DMS153 treated with DMSO at 0.1 percent for 48 hours (cell line): ENCODE data around the gene NOTCH3.

Experiments used
- DNase-seq: peaks from one replicate; lab custom pipeline; 2025; ENCODE audit not compliant: unreplicated experiment; lab: John Stamatoyannopoulos, UW

NOTCH3 gene

GRCh38 chr19:15196360-15197005 is 4.3 kb downstream of the NOTCH3 start:
- DNase-seq, result no peak

DNA sequence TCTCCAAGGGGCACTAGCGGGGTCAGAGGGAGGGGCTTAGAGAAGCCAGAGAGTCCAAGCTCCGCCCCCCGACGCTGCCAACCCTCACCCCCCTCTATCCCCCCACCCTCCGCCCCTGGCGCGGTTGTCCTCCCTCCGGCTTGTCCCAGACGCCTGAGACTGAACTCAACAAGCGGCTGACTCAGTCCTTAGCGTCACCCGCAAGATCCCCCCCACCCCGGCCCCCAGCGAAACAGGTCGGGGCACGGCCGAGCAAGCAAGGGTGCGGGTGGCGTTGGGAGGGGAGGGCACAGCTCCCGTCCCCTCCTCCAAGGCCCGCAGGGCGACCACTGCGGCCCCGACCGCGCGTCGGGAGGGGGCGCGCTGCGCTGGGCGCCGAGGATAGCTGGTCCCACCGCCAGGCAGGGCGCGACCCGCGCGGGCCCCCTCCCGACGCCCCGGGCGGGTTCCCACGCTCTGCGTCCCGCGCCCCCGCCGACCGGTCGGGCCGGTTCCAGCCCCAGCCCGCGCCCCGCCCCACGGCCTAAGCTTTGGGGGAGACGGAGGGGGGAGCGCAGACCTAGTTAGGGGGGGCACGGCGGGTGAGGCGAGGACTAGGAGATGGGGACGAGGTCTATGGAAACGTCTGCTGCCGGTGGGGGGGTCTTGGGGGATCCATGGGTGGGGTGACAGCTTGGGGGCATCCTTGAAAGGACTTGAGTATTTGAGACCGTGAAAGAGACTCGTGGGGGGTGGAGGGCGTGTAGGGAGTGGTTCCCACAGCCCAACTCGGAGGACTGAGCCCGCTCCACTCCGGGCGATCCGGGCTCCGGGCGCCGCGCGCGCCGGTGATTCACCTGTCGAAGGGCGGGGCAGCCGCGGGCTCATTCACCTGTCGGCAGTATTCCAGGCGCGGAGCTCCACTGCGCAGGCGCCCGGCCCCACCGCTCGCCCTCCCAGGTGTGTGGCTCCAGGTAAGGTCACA is 5.1 kb downstream of the NOTCH3 start:
- peak; percentile 83 for DNase-seq

GRCh38 chr19:15194938-15195337 is 5.9 kb downstream of the NOTCH3 start:
- no peak for DNase-seq

- no peak for DNase-seq
Measured at GRCh38 chr19:15191982-15192381, 8.8 kb downstream of the NOTCH3 start.

- no peak for DNase-seq
Measured at GRCh38 chr19:15191514-15191913, 9.3 kb downstream of the NOTCH3 start.

DNA sequence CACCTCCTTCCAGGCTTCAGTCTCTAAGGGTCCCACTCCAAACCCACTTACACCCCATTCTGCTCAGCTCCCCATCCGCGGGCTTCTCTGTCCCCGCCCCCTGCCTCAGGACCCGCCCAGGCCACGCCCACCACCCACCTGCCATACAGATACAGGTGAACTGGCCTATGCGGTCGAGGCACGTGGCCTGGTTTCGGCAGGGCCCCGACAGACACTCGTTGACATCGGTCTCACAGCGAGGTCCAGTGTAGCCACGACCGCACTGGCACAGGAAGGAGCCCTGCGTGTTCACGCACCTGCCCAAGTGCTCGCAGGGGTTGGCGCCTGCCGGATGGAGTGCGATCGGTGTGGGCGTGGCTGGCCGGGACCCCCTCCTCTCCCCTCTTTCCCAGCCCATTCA is 11.9 kb downstream of the NOTCH3 start:
- no peak for DNase-seq

DNA sequence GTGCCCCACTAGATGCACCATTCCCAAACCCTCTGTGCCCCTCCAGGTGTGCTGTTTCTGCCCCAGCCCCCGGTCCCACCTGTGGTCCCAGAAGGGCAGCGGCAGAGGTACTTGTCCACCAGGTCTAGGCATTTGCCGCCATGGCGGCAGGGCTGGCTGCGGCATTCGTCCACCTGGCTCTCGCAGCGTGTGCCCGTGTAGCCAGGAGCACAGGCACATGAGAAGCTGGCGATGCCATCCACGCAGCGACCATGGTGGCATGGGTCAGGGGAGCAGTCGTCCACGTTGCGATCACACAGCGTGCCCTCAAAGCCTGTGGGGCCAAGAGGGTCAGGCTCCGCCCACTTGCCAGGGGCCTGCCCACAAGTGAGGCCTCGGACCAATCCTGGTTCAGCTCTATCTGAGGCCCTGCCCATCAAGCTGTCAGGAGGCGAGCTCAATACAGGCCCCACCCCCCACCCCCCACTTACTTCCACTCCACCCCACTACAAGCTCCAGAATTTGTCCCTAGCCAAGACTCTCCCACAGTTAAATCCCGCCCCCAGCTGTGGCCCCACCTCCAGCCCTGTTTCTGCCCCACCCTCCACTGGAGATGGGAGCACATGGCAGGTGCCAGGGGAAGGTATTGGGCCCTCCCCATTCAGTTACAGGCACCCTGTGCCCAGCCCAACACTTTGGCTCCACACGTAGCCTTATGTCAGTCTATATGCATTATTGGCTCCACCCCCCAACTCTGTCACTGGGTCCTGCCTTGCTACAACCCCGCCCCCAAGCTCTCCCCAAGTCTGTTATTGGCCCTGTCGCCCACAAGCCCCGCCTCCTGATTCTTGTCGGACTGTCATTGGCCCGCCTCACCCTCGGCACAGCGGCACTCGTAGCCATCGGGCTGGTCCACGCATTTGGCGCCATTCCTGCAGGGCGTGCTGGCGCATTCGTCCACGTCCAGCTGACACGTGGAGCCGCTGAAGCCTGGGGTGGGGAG is 13.5 kb downstream of the NOTCH3 start:
- no peak for DNase-seq

- DNase-seq, result no peak
Measured at GRCh38 chr19:15185188-15185587, 15.6 kb downstream of the NOTCH3 start.

- DNase-seq, result no peak
Measured at GRCh38 chr19:15184776-15185175, 16.0 kb downstream of the NOTCH3 start.

DNA sequence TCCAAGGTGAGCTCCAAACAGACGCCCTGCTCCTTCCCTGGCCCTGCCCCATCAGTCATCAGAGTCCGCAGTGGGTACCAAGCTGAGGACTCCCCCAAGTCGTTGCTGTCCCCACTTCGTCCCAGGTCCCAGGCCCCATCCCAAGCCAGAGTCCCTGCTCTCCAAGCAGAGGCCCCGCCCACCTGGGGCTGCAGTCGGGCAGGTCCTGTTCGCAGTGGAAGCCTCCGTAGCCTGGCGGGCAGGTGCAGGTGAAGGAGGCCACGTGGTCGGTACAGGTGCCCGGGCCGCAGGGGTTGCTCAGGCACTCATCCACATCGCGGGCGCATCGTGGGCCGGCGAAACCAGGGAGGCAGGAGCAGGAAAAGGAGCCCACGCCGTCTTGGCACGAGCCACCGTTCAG is 19.4 kb downstream of the NOTCH3 start:
- DNase-seq, result peak; percentile 26

DNA sequence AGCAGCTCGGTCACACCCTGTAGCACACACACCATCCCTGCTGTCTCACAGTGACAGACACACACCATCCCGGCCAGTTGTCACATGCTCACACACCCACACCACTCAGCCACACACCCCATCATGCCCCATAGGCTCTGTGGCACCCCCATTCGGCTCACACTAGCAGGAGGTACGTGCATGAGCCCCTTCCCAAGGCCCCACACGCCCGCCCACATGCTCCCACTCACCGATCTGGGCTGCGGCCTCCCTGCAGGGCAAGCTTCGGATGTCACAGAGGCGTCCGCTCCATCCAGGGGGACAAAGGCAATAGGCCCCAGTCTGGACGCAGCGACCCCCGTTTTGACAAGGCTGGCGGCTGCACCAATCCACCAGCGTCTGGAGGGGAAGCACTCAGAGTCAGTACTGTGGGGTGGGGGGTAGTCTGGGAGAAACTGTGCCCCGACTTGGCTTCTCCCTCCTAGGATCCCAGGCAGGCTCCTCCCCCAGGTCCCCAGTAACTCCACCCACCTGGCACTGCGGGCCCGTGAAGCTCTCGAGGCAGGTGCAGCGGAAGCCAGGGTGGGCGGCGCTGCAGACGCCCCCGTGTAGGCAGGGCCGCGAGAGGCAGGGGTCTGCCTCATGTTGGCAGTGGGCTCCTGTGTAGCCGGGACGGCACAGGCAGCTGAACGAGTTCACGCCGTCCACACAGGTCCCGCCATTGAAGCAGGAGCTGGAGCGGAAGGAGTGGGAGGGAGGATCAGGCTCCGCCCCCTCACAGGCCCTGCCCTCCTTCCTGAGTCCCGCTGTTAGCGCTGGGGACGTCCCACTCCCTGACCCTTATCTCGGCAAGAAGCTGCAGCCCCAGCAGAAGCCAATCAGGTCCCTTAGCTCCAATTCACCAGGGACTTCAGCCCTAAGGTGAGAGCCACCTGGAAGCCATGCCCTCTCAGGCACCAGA is 20.1 kb downstream of the NOTCH3 start:
- DNase-seq, result peak; percentile 47

DNA sequence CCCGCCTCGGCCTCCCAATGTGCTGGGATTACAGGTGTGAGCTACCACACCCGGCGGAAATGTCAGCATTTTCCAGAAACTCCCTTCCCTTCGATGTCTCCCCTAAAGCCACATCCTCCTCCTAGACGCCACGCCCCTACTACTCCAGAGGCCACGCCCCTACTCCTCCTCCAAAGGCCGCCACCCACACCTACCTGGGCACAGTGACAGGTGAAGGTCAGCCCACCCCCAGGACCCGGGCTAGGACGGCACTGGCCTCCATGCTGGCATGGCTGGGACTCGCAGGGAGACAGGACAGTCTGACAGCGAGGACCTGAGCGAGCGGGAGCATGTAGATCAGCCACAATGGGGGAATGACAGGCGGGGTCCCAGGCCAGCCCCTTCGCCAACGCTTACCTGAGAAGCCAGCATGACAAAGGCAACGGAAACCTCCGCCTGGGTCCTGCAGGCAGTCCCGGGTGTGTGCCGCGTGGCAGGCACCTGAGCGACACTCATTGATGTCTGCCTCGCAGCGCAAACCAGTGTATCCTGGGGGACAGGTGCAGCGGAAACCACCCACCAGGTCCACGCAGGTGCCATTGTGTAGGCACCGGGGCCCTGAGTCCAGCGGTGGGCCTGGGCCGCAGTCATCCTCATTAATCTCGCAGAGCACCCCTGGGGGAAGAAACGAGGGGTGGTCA is 22.0 kb downstream of the NOTCH3 start:
- no peak for DNase-seq

DNA sequence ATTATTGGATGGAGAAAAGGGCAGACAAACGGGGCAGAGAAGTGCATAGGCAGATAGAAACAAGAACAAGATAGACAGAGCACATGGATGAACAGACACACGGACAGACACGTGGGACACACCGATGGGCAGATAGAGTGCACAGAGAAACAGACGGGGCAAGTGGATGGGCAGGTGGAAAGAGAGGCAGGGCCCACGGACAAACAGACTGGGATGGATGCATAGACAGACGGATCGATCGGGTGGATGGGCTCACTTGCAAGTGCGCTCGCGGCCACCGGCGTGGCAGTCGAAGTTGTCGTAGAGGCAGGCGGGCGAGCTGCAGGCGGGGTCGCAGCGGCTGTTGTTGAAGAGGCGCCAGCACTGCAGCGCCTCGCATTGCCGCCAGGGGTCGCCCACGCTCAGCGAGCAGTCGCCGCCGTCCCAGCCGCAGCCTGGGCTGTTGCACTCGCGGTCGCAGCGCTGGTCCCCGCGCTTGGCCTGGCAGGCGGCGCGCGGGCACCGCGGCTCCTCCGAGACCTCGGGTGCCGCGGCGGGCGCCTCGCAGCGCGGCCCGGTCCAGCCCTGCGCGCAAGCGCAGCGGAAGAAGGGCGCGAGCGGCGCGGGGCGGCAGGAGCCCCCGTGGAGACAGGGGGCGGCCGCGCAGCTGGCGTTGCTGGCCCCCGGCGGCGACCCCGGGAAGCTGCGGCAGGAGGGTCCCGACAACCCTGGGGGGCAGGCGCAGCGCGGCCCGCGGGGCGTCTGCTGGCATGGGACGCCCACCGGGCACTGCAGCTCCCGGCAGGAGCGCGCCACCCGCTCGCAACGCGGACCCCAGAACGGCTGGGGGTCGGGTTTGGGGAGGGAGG is 23.3 kb downstream of the NOTCH3 start:
- peak; percentile 45 for DNase-seq

- no peak for DNase-seq
Measured at GRCh38 chr19:15175609-15176008, 25.2 kb downstream of the NOTCH3 start.

GRCh38 chr19:15173746-15174404 is 26.9 kb downstream of the NOTCH3 start:
- no peak for DNase-seq

GRCh38 chr19:15170345-15170744 is 30.4 kb downstream of the NOTCH3 start:
- DNase-seq, result no peak

- no peak for DNase-seq
Measured at GRCh38 chr19:15169541-15170285, 31.1 kb downstream of the NOTCH3 start.
